Naive thymus-derived CD8-positive, alpha-beta T cell (primary cell): ENCODE measurements around the gene TMEM258. TPM values are rescaled to one million over a fixed set of nuclear protein-coding genes. Genes with fewer than 3 reads are reported as not detected.

ENCODE experiments used
- ATAC-seq, 2 donors: fragments of 150-1000 bp; cut with Tn5 transposase in 1 of 2; sonication (Bioruptor Pico), chemical (Tn5 transposase) in 1 of 2; 1 replicate in 1 of 2; 2 replicates in 1 of 2; pipeline ENCODE4 v1.10.0; 2021; ENCODE audit warnings: mild to moderate bottlenecking in 2 of 2, moderate library complexity in 2 of 2
- POLR2A ChIA-PET: fragments of 350-600 bp; sonication (Branson Sonifier 250); formaldehyde crosslinking; loops from one replicate; lab custom pipeline; 2021; ENCODE audit warnings: antibody characterized with exemption; lab: Charles Lee
- DNase-seq, 10 donors: peaks; one replicate each; pipeline versions ENCODE4 v3.0.0 to v3.0.0-alpha.2; 2020 to 2022
- H3K27ac Mint-ChIP-seq, 10 donors: one replicate each; pipeline ENCODE4 v1.8.0; 2020 to 2022; ENCODE audit warnings: mild to moderate bottlenecking in 10 of 10, mixed read lengths in 10 of 10, moderate library complexity in 4 of 10, inconsistent platforms in 1 of 10
- H3K27me3 Mint-ChIP-seq, 5 donors: one replicate each; pipeline ENCODE4 v1.8.0; 2021 to 2022; ENCODE audit warnings: mixed read lengths in 5 of 5
- H3K36me3 Mint-ChIP-seq, 3 donors: one replicate each; pipeline ENCODE4 v1.8.0; 2020 to 2022; ENCODE audit warnings: mixed read lengths in 3 of 3, mild to moderate bottlenecking in 2 of 3, inconsistent platforms in 1 of 3
- H3K4me1 Mint-ChIP-seq, 4 donors: one replicate each; pipeline ENCODE4 v1.8.0; 2021 to 2022; ENCODE audit warnings: mixed read lengths in 4 of 4
- H3K4me3 Mint-ChIP-seq, 10 donors: one replicate each; pipeline ENCODE4 v1.8.0; 2020 to 2022; ENCODE audit warnings: mild to moderate bottlenecking in 10 of 10, mixed read lengths in 10 of 10, moderate library complexity in 6 of 10, inconsistent platforms in 1 of 10
- H3K9me3 Mint-ChIP-seq, 9 donors: one replicate each; pipeline ENCODE4 v1.8.0; 2020 to 2022; ENCODE audit warnings: mixed read lengths in 9 of 9, mild to moderate bottlenecking in 3 of 9, inconsistent platforms in 1 of 9, moderate library complexity in 1 of 9
- polyA plus RNA-seq, 3 donors: library from polyadenylated mRNA; unstranded; fragments of 300-500 nt; fragmentation: Illumina TruSeq; gene quantifications; one replicate each; pipeline ENCODE4 v1.2.3, GENCODE V29; 2021
- total RNA-seq, 8 experiments: library from RNA in 2 of 8; stranded (reverse) in 2 of 8; gene quantifications; one replicate each; pipeline ENCODE4 v1.2.3 and lab custom pipeline; 2021 to 2026

The TMEM258 gene
- total and polyA plus RNA-seq, 5 experiments from 2014 or later: 84.4 to 256 (median 205) TPM

- Mint-ChIP-seq H3K4me1 (peaks cover 0 to 5% (median 2%) of the 10 kb centered on the region in 4 donors), H3K27ac (peak overlapping the region in 2 of 10 donors; percentile 47 to 49), H3K4me3 (no peak overlapping the region), H3K36me3 (no peaks in the 10 kb centered on the region), H3K9me3 (no peaks in the 10 kb centered on the region), H3K27me3 (peaks cover 1 to 9% (median 5%) of the 10 kb centered on the region in 5 donors)
- no peak for ATAC-seq
- DNase-seq: no peak
- POLR2A ChIA-PET: no interaction called here
Measured at GRCh38 chr11:61761440-61762222, 30.8 kb downstream of the TMEM258 start.

- peaks cover 1 to 9% (median 5%) of the 10 kb centered on the region in 5 donors for H3K27me3 Mint-ChIP-seq
- H3K27ac Mint-ChIP-seq: no peak overlapping the region
- DNase-seq (no peak), ATAC-seq (no peak)
- POLR2A ChIA-PET: no interaction called here
- H3K36me3 Mint-ChIP-seq: no peaks in the 10 kb centered on the region
- H3K4me1 Mint-ChIP-seq: peaks cover 4 to 12% (median 8%) of the 10 kb centered on the region in 4 donors
- no peak overlapping the region for H3K4me3 Mint-ChIP-seq
- H3K9me3 Mint-ChIP-seq: no peaks in the 10 kb centered on the region
Measured at GRCh38 chr11:61760946-61761345, 31.5 kb downstream of the TMEM258 start.

- POLR2A ChIA-PET: interaction anchor here (0.5 kb wide), 1 partner anchor 36 kb away, joined by 3 read pairs; no protein-coding TSS in a partner anchor
- no peaks in the 10 kb centered on the region for H3K9me3 Mint-ChIP-seq
- H3K4me1 Mint-ChIP-seq: peaks cover 9 to 30% (median 14%) of the 10 kb centered on the region in 4 donors
- no peak overlapping the region for H3K27ac Mint-ChIP-seq
- H3K4me3 Mint-ChIP-seq: no peak overlapping the region
- H3K27me3 Mint-ChIP-seq: peaks cover 3 to 23% (median 14%) of the 10 kb centered on the region in 5 donors
- ATAC-seq (no peak), DNase-seq (no peak)
- no peaks in the 10 kb centered on the region for H3K36me3 Mint-ChIP-seq
Measured at GRCh38 chr11:61757213-61757862, 35.1 kb downstream of the TMEM258 start.

GRCh38 chr11:61756452-61757212 lies 35.8 kb downstream of the TMEM258 start:
- Mint-ChIP-seq H3K27me3 (peaks cover 3 to 18% (median 12%) of the 10 kb centered on the region in 5 donors), H3K9me3 (no peaks in the 10 kb centered on the region), H3K27ac (peak overlapping the region in 5 of 10 donors; percentile 34 to 74 (median 63)), H3K4me3 (peak overlapping the region in 1 of 10 donors; percentile 40), H3K36me3 (no peaks in the 10 kb centered on the region), H3K4me1 (peaks cover 12 to 30% (median 16%) of the 10 kb centered on the region in 4 donors)
- ATAC-seq (no peak), DNase-seq (peak in 1 of 10 donors; percentile 32)
- POLR2A ChIA-PET: interaction anchor here (0.5 kb wide), 1 partner anchor 35 kb away, joined by 3 read pairs; no protein-coding TSS in a partner anchor

GRCh38 chr11:61756147-61756451 lies 36.3 kb downstream of the TMEM258 start:
- H3K9me3 Mint-ChIP-seq: no peaks in the 10 kb centered on the region
- peak overlapping the region in 3 of 10 donors; percentile 10 to 40 (median 18) for H3K4me3 Mint-ChIP-seq
- no peak for DNase-seq
- ATAC-seq: no peak
- POLR2A ChIA-PET: no interaction called here
- no peaks in the 10 kb centered on the region for H3K36me3 Mint-ChIP-seq
- H3K27me3 Mint-ChIP-seq: peaks cover 5 to 21% (median 13%) of the 10 kb centered on the region in 5 donors
- peak overlapping the region in 5 of 10 donors; percentile 34 to 74 (median 63) for H3K27ac Mint-ChIP-seq
- H3K4me1 Mint-ChIP-seq: peaks cover 13 to 30% (median 17%) of the 10 kb centered on the region in 4 donors

- peaks cover 8 to 32% (median 19%) of the 10 kb centered on the region in 5 donors for H3K27me3 Mint-ChIP-seq
- ATAC-seq: no peak
- DNase-seq: no peak
- no peaks in the 10 kb centered on the region for H3K36me3 Mint-ChIP-seq
- H3K4me3 Mint-ChIP-seq: no peak overlapping the region
- peaks cover 13 to 30% (median 18%) of the 10 kb centered on the region in 4 donors for H3K4me1 Mint-ChIP-seq
- POLR2A ChIA-PET: no interaction called here
- H3K9me3 Mint-ChIP-seq: no peaks in the 10 kb centered on the region
- H3K27ac Mint-ChIP-seq: no peak overlapping the region
Measured at GRCh38 chr11:61754534-61755482, 37.6 kb downstream of the TMEM258 start.

GRCh38 chr11:61753672-61754071 lies 38.7 kb downstream of the TMEM258 start:
- Mint-ChIP-seq H3K27me3 (peaks cover 11 to 38% (median 24%) of the 10 kb centered on the region in 5 donors), H3K36me3 (no peaks in the 10 kb centered on the region), H3K4me3 (peak overlapping the region; percentile 32 to 84 (median 74)), H3K27ac (peak overlapping the region in 2 of 10 donors; percentile 26 to 66), H3K4me1 (peaks cover 13 to 30% (median 18%) of the 10 kb centered on the region in 4 donors), H3K9me3 (no peaks in the 10 kb centered on the region)
- POLR2A ChIA-PET: no interaction called here
- no peak for ATAC-seq
- no peak for DNase-seq

GRCh38 chr11:61752925-61753521 lies 39.4 kb downstream of the TMEM258 start:
- peaks cover 13 to 30% (median 18%) of the 10 kb centered on the region in 4 donors for H3K4me1 Mint-ChIP-seq
- POLR2A ChIA-PET: no interaction called here
- peak overlapping the region; percentile 65 to 84 (median 76) for H3K4me3 Mint-ChIP-seq
- DNase-seq (no peak), ATAC-seq (peak in 1 of 2 donors; percentile 35)
- no peaks in the 10 kb centered on the region for H3K9me3 Mint-ChIP-seq
- H3K27me3 Mint-ChIP-seq: peaks cover 11 to 43% (median 24%) of the 10 kb centered on the region in 5 donors
- no peaks in the 10 kb centered on the region for H3K36me3 Mint-ChIP-seq
- H3K27ac Mint-ChIP-seq: peak overlapping the region in 5 of 10 donors; percentile 2 to 66 (median 26)

GRCh38 chr11:61752117-61752924 lies 40.1 kb downstream of the TMEM258 start, which contains the start of gene MYRF:
TSS of gene MYRF (plus strand) at chr11:61752636. CDS start at chr11:61752745, 109 bp downstream.
- POLR2A ChIA-PET: no interaction called here
- no peaks in the 10 kb centered on the region for H3K9me3 Mint-ChIP-seq
- peaks cover 13 to 30% (median 18%) of the 10 kb centered on the region in 4 donors for H3K4me1 Mint-ChIP-seq
- peak within 1 kb of the TSS in 5 of 10 donors; percentile 2 to 66 (median 26) for H3K27ac Mint-ChIP-seq
- ATAC-seq: peak; percentile 92 to 95
- peak within 1 kb of the TSS; percentile 65 to 85 (median 82) for H3K4me3 Mint-ChIP-seq
- no peaks in the 10 kb centered on the region for H3K36me3 Mint-ChIP-seq
- H3K27me3 Mint-ChIP-seq: peaks cover 11 to 44% (median 24%) of the 10 kb centered on the region in 5 donors
- peak in 9 of 10 donors; percentile 19 to 69 (median 57) for DNase-seq

GRCh38 chr11:61751384-61751783 lies 41.0 kb downstream of the TMEM258 start:
- H3K36me3 Mint-ChIP-seq: no peaks in the 10 kb centered on the region
- H3K27ac Mint-ChIP-seq: peak overlapping the region in 2 of 10 donors; percentile 13 to 54
- POLR2A ChIA-PET: no interaction called here
- peak overlapping the region; percentile 26 to 85 (median 72) for H3K4me3 Mint-ChIP-seq
- H3K9me3 Mint-ChIP-seq: no peaks in the 10 kb centered on the region
- H3K4me1 Mint-ChIP-seq: peaks cover 11 to 23% (median 14%) of the 10 kb centered on the region in 4 donors
- peaks cover 11 to 44% (median 24%) of the 10 kb centered on the region in 5 donors for H3K27me3 Mint-ChIP-seq
- ATAC-seq (no peak), DNase-seq (no peak)
